ENCODE results near the gene CDC42BPB.

GRCh38 chr14:102994689-102995088, 62.7 kb downstream of the CDC42BPB start:
- TF ChIP-seq CTCF (tag by site-specific recombination; IDR thresholded peaks at IDR 0.05) (no peak), ZNF416 (tag by site-specific recombination; IDR thresholded peaks at IDR 0.05) (no peak), HOXA7 (CRISPR knock-in tag; IDR thresholded peaks at IDR 0.05; ENCODE audit: borderline replicate concordance) (no peak), ZNF660 (tag by site-specific recombination; IDR thresholded peaks at IDR 0.05) (no peak), ZNF274 (IDR thresholded peaks at IDR 0.05; ENCODE audit: low read length) (no peak), ZNF274 (tag by site-specific recombination; IDR thresholded peaks at IDR 0.05; ENCODE audit: borderline replicate concordance) (no peak), ZBTB8A (tag by site-specific recombination; IDR thresholded peaks at IDR 0.05) (no peak), ZNF121 (tag by site-specific recombination; IDR thresholded peaks at IDR 0.05) (no peak), ZNF311 (tag by site-specific recombination; IDR thresholded peaks at IDR 0.05; ENCODE audit: borderline replicate concordance) (no peak)
